ENCODE results near the gene MDFIC. TPM values are rescaled to one million over a fixed set of nuclear protein-coding genes. Genes with fewer than 3 reads are reported as not detected.

Gene MDFIC
- total RNA-seq, 1 experiment from 2014 or later, result 13.0 TPM

DNA sequence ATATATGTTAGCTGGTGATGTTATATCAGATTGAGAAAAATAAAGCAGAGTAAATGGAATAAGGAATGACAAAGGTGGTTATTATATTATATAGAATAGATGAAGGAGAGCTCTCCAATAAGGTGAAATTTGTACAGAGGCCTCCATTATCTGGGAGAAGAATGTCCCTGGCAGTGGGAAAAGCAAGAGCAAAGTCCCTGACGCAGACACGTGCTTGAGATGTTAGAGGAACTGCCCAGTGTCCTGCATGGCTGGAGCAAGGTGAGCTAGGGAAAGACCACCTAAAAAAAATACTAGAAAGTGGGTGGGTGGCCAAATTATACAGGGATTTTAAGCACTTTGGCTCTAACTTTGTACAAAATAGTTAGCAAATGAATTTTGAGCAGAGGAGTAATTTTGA, 120.7 kb downstream of the MDFIC start:
- CTCF ChIA-PET, result no interaction called here
- TF ChIP-seq CTCF (IDR thresholded peaks at IDR 0.05; ENCODE audit: unreplicated experiment), result no peak
- DNase-seq, result no peak
- Mint-ChIP-seq H3K36me3 (ENCODE audit: insufficient read depth, unreplicated experiment) (no peaks in the 10 kb centered on the region), H3K4me3 (ENCODE audit: low read depth, unreplicated experiment) (no peak overlapping the region), H3K27me3 (ENCODE audit: unreplicated experiment) (no peaks in the 10 kb centered on the region), H3K27ac (ENCODE audit: unreplicated experiment) (no peak overlapping the region), H3K9me3 (ENCODE audit: low read depth, unreplicated experiment) (peaks cover 3% of the 10 kb centered on the region), H3K4me1 (ENCODE audit: low read depth, unreplicated experiment) (peaks cover 27% of the 10 kb centered on the region)
- intact Hi-C loops (cut with micrococcal nuclease; ENCODE audit: unreplicated experiment), result no loop called here
- BruUV-seq (replicated peaks), result no TSS peak

GRCh38 chr7:115043605-115044004, 121.7 kb downstream of the MDFIC start:
- Mint-ChIP-seq H3K27ac (ENCODE audit: unreplicated experiment) (no peak overlapping the region), H3K27me3 (ENCODE audit: unreplicated experiment) (no peaks in the 10 kb centered on the region), H3K4me1 (ENCODE audit: low read depth, unreplicated experiment) (peaks cover 18% of the 10 kb centered on the region), H3K36me3 (ENCODE audit: insufficient read depth, unreplicated experiment) (no peaks in the 10 kb centered on the region), H3K9me3 (ENCODE audit: low read depth, unreplicated experiment) (peaks cover 3% of the 10 kb centered on the region), H3K4me3 (ENCODE audit: low read depth, unreplicated experiment) (no peak overlapping the region)
- BruUV-seq (replicated peaks), result no TSS peak
- intact Hi-C loops (cut with micrococcal nuclease; ENCODE audit: unreplicated experiment), result no loop called here
- DNase-seq, result no peak
- TF ChIP-seq CTCF (IDR thresholded peaks at IDR 0.05; ENCODE audit: unreplicated experiment), result no peak
- CTCF ChIA-PET, result no interaction called here

- Mint-ChIP-seq H3K9me3 (ENCODE audit: low read depth, unreplicated experiment) (peaks cover 3% of the 10 kb centered on the region), H3K27me3 (ENCODE audit: unreplicated experiment) (no peaks in the 10 kb centered on the region), H3K4me3 (ENCODE audit: low read depth, unreplicated experiment) (no peak overlapping the region), H3K4me1 (ENCODE audit: low read depth, unreplicated experiment) (peaks cover 18% of the 10 kb centered on the region), H3K36me3 (ENCODE audit: insufficient read depth, unreplicated experiment) (no peaks in the 10 kb centered on the region), H3K27ac (ENCODE audit: unreplicated experiment) (no peak overlapping the region)
- DNase-seq, result no peak
- no peak for TF ChIP-seq CTCF (IDR thresholded peaks at IDR 0.05; ENCODE audit: unreplicated experiment)
- CTCF ChIA-PET, result no interaction called here
- BruUV-seq (replicated peaks), result no TSS peak
- intact Hi-C loops (cut with micrococcal nuclease; ENCODE audit: unreplicated experiment), result no loop called here
Measured at GRCh38 chr7:115044224-115044623, 122.3 kb downstream of the MDFIC start.

GRCh38 chr7:115047958-115048720, 126.2 kb downstream of the MDFIC start:
- no TSS peak for BruUV-seq (replicated peaks)
- TF ChIP-seq CTCF (IDR thresholded peaks at IDR 0.05; ENCODE audit: unreplicated experiment), result no peak
- CTCF ChIA-PET, result interaction anchor here (0.7 kb wide), 1 partner anchor 522 kb away, joined by 3 read pairs; no protein-coding TSS in a partner anchor
- Mint-ChIP-seq H3K27ac (ENCODE audit: unreplicated experiment) (peak overlapping the region; percentile 17), H3K27me3 (ENCODE audit: unreplicated experiment) (no peaks in the 10 kb centered on the region), H3K4me1 (ENCODE audit: low read depth, unreplicated experiment) (peaks cover 6% of the 10 kb centered on the region), H3K9me3 (ENCODE audit: low read depth, unreplicated experiment) (peaks cover 3% of the 10 kb centered on the region), H3K4me3 (ENCODE audit: low read depth, unreplicated experiment) (no peak overlapping the region), H3K36me3 (ENCODE audit: insufficient read depth, unreplicated experiment) (no peaks in the 10 kb centered on the region)
- intact Hi-C loops (cut with micrococcal nuclease; ENCODE audit: unreplicated experiment), result no loop called here
- DNase-seq, result no peak
